Erythroblast (primary cell): ENCODE data around the gene CENPC.

Experiments
- GATA1 ChIP-seq: IDR thresholded peaks from 2 replicates; pipeline ENCODE4 v1.6.1; 2011; ENCODE audit warnings: low read depth, mild to moderate bottlenecking, control low read depth, low read length, moderate library complexity
- POLR2A ChIP-seq: IDR thresholded peaks from 2 replicates; pipeline ENCODE4 v1.6.1; 2011; ENCODE audit warnings: mild to moderate bottlenecking, low read length

GRCh38 chr4:67522230-67522629 lies 23.1 kb downstream of the CENPC start:
- TF ChIP-seq POLR2A (no peak), GATA1 (no peak)
